Prostate gland (tissue), 2 donors: Measurements from ENCODE around the gene CSMD2. TPM values are rescaled to one million over a fixed set of nuclear protein-coding genes. Genes with fewer than 3 reads are reported as not detected.

ENCODE experiments used
- DNase-seq: peaks from one replicate; pipeline ENCODE4 v3.0.0-alpha.2; 2019; ENCODE audit warnings: low spot score
- H3K27ac ChIP-seq, 2 donors: fragments of 200-600 bp; sonication (generic); 2 replicates each; pipeline ENCODE4 v1.5.1; 2017 to 2019
- H3K27me3 ChIP-seq: fragments of 200-600 bp; sonication (generic); replicated peaks from 2 replicates; pipeline ENCODE4 v1.5.1; 2019; ENCODE audit not compliant: insufficient read depth
- H3K36me3 ChIP-seq, 2 donors: fragments of 200-600 bp; sonication (generic); 1 replicate in 1 of 2; 2 replicates in 1 of 2; pipeline versions ENCODE4 v1.5.1 to v1.8.1; 2017 to 2019
- H3K4me1 ChIP-seq: fragments of 200-600 bp; sonication (generic); replicated peaks from 2 replicates; pipeline ENCODE4 v1.5.1; 2019
- H3K4me3 ChIP-seq, 2 donors: fragments of 200-600 bp; sonication (generic); 2 replicates each; pipeline ENCODE4 v1.5.1; 2017 to 2019
- H3K9me3 ChIP-seq: fragments of 200-600 bp; sonication (generic); 2 replicates; pipeline ENCODE4 v1.5.1; 2017
- CTCF ChIP-seq, 4 experiments: fragments of 200-600 bp in 2 of 4; fragments of 450-650 bp in 2 of 4; sonication (generic) in 2 of 4; IDR thresholded peaks; 1 replicate in 3 of 4; 2 replicates in 1 of 4; pipeline ENCODE4 v1.5.1; 2016 to 2019; ENCODE audit warnings: antibody characterized with exemption in 4 of 4, mild to moderate bottlenecking in 2 of 4, moderate library complexity in 2 of 4
- POLR2A ChIP-seq: fragments of 450-650 bp; IDR thresholded peaks from one replicate; pipeline ENCODE4 v1.6.1; 2016; ENCODE audit warnings: antibody characterized with exemption, mild to moderate bottlenecking
- POLR2AphosphoS5 ChIP-seq: sonication (generic); formaldehyde crosslinking; IDR thresholded peaks from one replicate; pipeline ENCODE4 v1.6.1; 2017; ENCODE audit warnings: antibody characterized with exemption
- WGBS: methylation state at CpG from one replicate; pipeline ENCODE4 v1.1.5; 2018; 5-methylcytosine and 5-hydroxymethylcytosine counted together
- intact Hi-C: fragments of 100-400 bp; cut with DNase I; formaldehyde crosslinking; loops from one replicate; pipeline ENCODE4 v1.14.2; 2022
- total RNA-seq, 2 donors: library from RNA; depleted of rRNA; stranded (reverse); fragments of >200 nt; gene quantifications; one replicate each; pipeline ENCODE4 v1.1.0, GENCODE V29; 2016

CSMD2 gene
- total RNA-seq, 2 donors from 2014 or later = 0.14 to 5.5 TPM

GRCh38 chr1:34166625-34167361 is 1.8 kb upstream of the CSMD2 start:
- no peak overlapping the region for H3K27ac ChIP-seq
- peaks cover 26% of the 10 kb centered on the region for H3K27me3 ChIP-seq
- H3K4me3 ChIP-seq = no peak overlapping the region
- intact Hi-C loops = loop anchor here (10.0 kb wide), 1 partner anchor 422 kb away; no protein-coding TSS in a partner anchor
- no peaks in the 10 kb centered on the region for H3K36me3 ChIP-seq
- H3K9me3 ChIP-seq = no peaks in the 10 kb centered on the region
- H3K4me1 ChIP-seq = peaks cover 6% of the 10 kb centered on the region
- no peak for DNase-seq
- TF ChIP-seq CTCF (IDR thresholded peaks at IDR 0.05) (no peak), POLR2A (no peak), POLR2AphosphoS5 (no peak)
- WGBS = 6% methylated on average over 24 of the region's 24 CpGs

DNA sequence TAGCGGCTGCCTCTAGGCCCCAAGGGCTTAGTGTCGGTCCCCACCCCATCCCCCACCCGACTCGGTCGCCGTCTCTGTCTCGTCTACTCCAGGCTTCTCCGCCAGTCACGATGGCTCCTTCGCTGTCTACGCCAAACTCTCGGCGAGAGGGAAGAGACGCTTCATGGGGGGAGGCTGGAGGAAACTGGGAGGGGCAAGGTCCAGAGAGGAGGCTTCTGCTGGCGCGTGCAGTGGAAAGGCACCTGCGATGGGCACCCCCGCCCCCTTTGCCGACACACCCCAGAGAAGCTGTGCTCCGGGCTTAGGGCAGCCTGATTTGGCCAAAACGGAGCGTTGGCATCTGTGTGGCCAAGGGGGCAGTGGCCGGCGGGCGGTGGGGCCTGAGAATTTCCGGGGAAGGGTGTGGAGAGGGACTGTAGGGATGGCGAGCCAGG is 1.2 kb upstream of the CSMD2 start:
- WGBS = 4% methylated on average over 21 of the region's 27 CpGs
- no peak overlapping the region for H3K4me3 ChIP-seq
- intact Hi-C loops = loop anchor here (10.0 kb wide), 1 partner anchor 421 kb away; no protein-coding TSS in a partner anchor

DNA sequence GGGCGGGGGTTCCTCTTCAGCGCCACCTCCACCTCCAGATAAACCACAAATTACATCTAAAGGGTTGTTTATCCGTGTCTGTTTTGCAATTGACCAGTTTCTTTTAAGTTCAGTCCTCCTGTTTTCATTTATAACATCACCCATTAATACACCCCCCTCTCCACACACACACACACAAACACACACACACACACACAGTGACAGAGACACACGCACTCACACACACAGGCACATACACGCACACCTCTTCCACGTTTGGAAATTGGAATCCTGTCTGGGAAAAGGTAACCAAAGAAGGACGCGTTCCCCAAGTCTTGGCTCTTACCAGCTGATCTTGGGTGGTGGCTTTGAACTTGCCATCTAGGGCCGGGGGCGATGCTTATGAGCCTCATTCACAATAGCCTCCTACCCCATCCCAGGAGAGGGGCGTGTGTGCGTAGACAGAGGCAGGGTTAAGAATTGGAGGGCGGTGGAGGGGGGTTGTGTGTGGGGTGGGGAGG is 442 bp upstream of the CSMD2 start:
- H3K4me3 ChIP-seq = peak overlapping the region; percentile 14 to 37
- H3K27ac ChIP-seq = no peak overlapping the region
- DNase-seq = no peak
- TF ChIP-seq CTCF (IDR thresholded peaks at IDR 0.05) (no peak), POLR2AphosphoS5 (no peak), POLR2A (no peak)
- no peaks in the 10 kb centered on the region for H3K36me3 ChIP-seq
- WGBS = 2% methylated on average over 13 of the region's 13 CpGs
- peaks cover 26% of the 10 kb centered on the region for H3K27me3 ChIP-seq
- peaks cover 6% of the 10 kb centered on the region for H3K4me1 ChIP-seq
- no peaks in the 10 kb centered on the region for H3K9me3 ChIP-seq
- intact Hi-C loops = loop anchor here (10.0 kb wide), 1 partner anchor 421 kb away; no protein-coding TSS in a partner anchor

More for the DNA sequence above, 1.2 kb upstream of the CSMD2 start:
- Histone ChIP-seq H3K36me3 (no peaks in the 10 kb centered on the region), H3K9me3 (no peaks in the 10 kb centered on the region), H3K4me1 (peaks cover 6% of the 10 kb centered on the region), H3K27ac (no peak overlapping the region), H3K27me3 (peaks cover 26% of the 10 kb centered on the region)
- no peak for DNase-seq
- TF ChIP-seq POLR2A (no peak), CTCF (IDR thresholded peaks at IDR 0.05) (no peak), POLR2AphosphoS5 (no peak)

DNA sequence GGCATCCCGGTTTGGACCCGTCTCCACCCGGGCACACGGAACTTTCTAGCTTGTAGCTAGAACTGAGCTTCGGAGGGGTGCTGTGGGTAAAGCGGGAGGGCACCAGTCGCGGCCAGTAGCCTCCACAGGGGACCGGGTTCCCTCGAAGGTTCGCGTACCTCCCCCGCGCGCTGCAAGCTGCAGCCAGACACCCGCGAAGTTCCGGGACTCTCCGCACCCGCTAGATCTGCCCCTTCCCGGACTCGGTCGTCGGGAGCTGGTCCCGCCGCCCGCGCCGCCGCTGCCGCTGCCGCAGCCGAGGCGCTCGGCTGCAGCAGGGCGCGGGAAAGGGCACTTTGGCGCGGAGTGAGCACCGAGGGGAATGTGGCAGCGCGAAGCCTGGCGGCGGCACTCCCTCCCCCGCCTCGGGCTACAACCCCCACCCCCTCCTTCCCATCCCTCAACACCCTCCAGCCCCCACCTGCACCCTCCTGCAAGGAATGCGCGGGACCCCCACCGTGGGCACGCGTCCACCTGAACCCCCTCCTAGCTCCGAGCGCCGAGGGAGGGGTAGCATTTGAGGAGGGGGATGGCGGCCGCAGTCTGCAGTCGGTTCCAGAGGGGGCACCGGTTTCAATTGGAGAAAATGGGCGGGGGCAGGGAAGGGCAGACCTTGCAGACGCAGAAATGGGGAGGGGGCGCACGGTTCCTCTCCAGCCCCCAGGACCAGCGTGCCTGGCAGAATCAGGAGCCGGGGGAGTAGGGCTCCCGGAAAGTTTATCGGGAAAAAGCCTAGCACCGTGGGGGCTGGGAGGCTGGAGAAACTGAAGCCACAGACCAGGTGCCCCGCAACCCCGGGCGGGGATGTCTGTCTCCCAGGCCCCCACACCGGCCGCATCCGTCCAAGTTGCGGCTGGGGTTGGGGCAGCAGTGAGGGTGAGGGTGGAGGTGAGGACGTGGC is 968 bp downstream of the CSMD2 start:
- H3K27ac ChIP-seq = no peak overlapping the region
- no peak for DNase-seq
- intact Hi-C loops = loop anchor here (5.0 to 10.0 kb wide), 2 partner anchors 419 to 532 kb away; no protein-coding TSS in a partner anchor
- H3K36me3 ChIP-seq = no peaks in the 10 kb centered on the region
- peak overlapping the region; percentile 13 to 37 for H3K4me3 ChIP-seq
- no peaks in the 10 kb centered on the region for H3K9me3 ChIP-seq
- H3K27me3 ChIP-seq = peaks cover 27% of the 10 kb centered on the region
- H3K4me1 ChIP-seq = peaks cover 6% of the 10 kb centered on the region
- no peak for TF ChIP-seq POLR2AphosphoS5
- TF ChIP-seq POLR2A = no peak
- TF ChIP-seq CTCF (IDR thresholded peaks at IDR 0.05) = no peak
- under 1% methylated on average over 62 of the region's 75 CpGs for WGBS
